ENCODE data around the gene MFSD2B.
A peak's percentile ranks its signal among the peaks of the same experiment; 100 is the strongest.
"Not testable (repeated sequence)": the region's sequence is repeated elsewhere in the genome, so short reads cannot be mapped to it uniquely, and the experiment has no call there.

The MFSD2B gene

DNA sequence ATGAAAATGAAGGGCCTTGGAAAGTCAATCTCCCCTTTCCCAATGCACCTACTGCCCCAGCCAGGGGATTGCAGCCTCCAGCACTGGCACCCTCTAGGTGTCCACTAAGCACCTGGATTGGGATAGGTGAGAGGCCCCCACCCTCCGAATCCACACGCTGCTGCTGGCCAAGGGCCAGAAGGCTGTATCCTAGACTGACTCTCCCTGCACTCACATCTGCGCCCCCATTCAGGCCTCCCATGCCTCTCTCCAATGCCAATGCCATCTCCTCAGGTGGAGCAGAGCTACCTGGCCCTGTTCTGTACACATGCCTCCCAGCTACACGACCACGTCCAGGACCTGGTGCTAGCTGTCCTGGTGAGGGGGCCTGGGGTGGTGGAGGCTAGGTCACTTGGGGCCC is 9.8 kb downstream of the MFSD2B start:
- no peak for DNase-seq (ENCODE audit: low spot score)

DNA sequence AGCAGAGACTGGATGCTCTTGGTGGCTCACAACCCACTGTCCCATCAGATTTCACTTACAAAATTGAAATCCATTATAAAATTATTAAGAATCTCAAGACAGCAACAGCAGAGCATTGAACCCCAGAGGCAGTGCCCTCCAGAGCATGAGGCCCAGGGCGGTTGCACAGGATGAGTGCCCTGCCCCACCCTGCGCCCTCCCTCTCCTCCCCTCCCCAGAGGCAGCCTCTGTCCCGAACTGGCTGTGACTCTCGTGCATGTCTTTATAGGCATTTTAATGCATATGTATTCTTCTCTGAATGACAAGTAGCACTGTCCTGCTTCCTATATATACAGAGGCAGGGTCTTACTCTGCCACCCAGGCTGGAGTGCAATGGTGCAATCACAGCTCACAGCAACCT is 10.4 kb downstream of the MFSD2B start:
- no peak for DNase-seq (ENCODE audit: low spot score)

DNA sequence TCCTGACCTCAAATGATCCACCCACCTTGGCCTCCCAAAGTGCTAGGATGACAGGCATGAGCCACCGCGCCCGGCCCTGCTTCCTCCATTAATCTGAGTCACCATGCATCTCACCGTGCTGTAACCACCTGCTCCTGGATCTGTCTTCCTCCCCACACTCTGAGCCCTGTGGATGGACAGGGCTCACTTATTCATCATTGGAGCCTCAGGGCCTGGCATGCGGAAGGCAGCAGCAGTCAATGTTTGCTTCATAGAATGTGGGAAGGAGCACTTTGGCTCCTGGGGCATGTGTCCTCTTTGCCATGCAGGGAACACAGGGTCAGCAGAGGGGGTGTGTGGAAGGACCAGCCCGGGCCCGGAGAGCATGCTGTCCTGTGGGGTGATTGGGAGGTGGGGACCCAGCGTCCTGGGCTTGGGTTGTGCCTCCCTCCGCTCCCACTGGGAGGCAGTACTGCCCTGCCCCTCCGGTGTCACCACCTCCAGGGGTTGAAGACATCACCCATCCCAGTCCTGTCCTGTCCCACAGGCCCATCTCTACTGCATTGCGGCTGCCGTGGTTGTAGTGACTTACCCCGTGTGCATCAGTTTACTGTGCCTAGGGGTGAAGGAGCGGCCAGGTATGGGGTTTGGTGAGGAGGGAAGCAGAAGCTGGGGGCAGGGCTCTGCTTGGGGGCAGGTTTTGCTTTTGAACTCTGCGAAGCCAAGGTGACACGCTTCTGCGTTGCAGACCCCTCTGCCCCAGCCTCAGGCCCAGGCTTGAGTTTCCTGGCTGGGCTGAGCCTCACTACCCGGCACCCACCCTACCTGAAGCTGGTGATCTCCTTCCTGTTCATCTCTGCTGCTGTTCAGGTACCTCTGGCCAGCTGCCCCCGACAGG is 11.5 kb downstream of the MFSD2B start:
- DNase-seq (ENCODE audit: low spot score), result no peak

DNA sequence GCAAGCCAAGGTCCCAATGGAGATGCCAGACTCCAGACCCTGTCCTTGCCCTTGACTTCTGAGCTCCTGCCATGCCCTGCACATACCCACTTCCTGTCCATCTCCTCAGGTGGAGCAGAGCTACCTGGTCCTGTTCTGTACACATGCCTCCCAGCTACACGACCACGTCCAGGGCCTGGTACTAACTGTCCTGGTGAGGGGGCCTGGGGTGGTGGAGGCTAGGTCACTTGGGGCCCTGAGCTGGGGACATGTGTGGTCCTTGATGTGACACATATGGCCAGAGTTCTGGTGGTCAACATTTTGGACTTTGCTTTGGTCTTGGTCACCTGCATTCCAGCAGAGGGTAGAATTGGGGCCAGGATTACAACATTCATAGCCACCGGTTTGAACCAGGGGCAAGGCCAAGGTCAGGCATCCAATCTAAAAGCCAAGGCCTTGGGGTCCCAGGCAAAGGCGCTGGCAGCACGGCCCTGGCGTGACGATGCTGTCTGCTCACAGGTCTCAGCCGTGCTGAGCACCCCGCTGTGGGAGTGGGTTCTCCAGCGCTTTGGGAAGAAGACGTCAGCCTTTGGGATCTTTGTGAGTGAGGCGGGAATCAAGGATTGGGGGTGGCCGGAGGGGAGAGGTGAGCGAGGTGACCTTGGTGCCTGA is 12.6 kb downstream of the MFSD2B start:
- DNase-seq (ENCODE audit: low spot score), result no peak

DNA sequence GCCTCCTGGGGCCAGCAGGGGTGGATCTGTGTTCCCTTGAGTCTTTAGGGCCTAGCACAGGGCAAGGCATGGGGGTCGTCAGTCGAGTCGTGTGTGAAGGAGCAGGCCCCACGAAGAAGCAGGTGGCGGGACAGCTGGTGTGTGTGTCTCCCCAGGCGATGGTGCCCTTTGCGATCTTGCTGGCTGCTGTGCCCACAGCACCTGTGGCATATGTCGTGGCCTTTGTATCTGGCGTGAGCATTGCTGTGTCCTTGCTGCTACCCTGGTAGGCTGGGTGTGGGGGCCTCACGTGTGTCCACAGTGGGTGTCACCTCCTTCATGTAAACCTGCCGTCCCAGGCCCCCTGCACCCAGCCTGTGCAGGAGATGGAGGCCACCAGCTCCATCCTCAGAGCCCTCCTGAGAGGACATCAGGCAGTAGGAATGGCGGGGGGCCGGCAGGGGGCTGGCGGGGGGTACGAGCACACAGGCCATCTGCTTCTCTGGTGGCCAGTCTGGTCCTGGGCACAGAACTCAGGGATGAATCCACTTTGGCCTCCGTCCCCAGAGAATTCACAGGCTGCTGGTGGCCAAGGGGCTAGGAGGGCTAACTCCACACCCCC is 13.2 kb downstream of the MFSD2B start:
- DNase-seq (ENCODE audit: low spot score), result no peak

DNA sequence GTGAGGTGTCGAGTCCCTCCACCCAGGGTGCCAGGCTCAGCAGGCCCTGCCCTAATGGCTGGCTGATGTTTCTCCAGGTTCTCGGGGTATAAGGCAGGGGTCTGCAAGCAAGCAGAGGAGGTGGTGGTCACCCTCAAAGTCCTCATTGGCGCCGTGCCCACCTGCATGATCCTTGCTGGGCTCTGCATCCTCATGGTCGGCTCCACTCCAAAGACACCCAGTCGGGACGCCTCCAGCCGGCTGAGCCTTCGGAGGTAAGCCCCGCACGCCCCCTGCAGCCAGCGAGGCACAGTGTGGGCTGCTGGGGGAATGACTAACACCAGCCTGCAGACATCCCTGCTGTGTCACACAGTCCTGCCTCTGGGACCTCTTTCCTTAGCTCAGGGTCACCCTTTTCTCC is 14.1 kb downstream of the MFSD2B start:
- DNase-seq (ENCODE audit: low spot score), result no peak

DNA sequence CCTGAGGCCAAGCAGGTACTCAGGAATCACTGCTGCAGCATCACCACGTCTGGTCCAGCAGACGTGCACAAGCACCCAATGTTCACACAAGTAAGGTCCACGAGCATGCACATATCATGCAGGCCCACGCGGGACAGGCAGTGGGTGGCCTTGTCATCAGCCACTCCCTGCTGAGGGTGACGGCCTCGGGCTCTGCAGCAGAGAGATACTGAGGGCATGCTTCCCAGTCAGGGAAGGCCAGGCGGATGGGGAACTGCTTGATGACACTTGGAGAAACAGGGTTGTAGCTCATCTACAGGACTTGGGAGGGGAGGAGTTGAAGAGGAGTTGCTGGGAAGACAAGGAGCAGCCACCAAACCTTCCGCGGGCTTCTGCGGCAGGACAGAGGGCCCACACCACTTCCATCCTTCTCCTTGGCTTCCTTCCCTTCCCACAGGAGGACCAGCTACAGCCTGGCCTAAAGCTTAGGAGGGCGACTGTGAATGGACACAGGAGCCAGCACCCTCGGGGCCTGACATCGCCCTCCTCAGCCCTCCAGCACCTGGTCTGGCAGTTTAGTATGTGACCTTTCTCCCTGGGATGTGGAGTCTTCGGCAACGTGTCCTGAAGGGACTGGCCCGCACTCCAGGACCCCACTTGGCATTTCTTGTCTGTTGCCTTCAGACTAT is 15.2 kb downstream of the MFSD2B start:
- DNase-seq (ENCODE audit: low spot score), result no peak

DNA sequence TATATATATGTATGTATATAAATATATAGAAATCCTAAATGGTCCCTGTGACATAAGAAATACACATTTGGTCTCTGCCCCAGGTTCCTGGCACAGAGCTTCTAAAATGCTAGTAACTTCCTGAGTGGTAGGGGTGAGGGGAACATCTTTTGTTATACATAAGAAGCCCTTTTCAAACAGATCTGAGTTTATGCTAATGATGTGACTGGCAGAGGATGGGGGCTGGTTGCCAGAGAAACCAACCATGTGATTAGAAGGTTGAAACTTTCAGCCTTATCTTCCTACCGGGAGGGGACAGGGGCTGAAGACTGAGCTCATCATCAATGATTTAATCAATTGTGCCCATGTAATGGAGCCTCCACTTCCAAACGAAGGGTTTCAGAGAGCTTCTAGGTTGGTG is 16.3 kb downstream of the MFSD2B start:
- DNase-seq (ENCODE audit: low spot score), result no peak

DNA sequence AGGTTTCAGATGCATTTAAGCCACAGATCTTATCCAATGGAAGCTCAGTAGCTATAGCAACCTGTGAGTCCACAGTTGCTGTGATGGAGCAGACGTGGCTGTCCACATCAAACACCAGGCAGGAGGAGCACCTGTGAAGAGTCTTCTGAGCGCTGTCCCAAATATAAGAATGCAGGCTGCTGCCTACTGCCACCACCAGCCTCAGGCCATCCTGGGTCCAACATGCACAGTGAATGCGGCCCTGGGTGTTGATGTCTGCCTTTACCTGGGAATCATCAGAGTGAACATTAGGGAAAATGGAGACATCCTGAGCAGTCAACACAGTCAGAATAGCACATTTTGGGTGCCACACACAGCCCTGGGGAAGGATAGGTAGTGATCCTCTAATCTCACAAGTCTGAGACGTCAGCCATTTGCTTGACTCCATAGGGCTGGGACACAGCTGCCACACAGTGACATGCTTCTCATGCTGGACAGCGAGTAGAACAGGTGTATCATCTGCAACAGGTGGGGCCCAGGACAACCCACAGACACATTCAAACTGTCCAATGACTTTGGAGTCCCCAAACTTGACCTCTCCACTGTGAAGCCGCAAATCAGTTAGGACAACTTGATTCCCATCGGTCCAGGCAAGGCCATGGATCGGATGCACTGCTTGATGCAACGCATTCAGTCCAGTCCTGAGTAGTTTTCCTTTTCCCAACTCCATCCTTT is 29.1 kb downstream of the MFSD2B start:
- DNase-seq (ENCODE audit: low spot score), result no peak

DNA sequence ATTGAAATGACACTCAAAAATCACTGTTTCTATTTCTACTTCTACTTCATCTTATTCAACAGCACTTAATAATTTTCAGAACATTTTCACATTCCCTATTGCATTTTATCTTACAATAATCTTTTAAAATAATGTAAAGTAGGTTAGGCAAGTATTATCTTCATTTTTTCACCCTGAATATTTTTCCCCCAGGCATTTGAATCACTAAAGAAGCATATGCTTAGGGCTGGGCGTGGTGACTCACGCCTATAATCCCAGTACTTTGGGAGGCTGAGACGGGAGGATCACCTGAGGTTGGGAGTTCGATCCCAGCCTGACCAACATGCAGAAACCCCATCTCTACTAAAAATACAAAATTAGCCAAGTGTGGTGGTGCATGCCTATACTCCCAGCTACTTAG is 30.6 kb downstream of the MFSD2B start:
- no peak for DNase-seq (ENCODE audit: low spot score)

DNA sequence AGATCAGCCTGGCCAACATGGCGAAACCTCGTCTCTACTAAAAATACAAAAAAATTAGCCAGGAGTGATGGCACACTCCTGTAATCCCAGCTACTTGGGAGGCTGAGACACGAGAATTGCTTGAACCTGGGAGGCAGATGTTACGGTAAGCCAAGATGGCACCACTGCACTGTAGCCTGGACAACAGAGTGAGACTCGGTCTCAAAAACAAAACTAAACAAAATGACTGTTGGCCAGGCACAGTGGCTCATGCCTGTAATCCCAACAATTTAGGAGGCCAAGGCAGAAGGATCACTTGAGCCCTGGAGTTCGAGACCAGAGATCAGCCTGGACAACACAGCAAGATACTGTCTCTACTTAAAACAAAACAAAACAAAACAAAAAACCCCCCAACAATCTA is 33.2 kb downstream of the MFSD2B start:
- not testable (repeated sequence) for DNase-seq (ENCODE audit: low spot score)

DNA sequence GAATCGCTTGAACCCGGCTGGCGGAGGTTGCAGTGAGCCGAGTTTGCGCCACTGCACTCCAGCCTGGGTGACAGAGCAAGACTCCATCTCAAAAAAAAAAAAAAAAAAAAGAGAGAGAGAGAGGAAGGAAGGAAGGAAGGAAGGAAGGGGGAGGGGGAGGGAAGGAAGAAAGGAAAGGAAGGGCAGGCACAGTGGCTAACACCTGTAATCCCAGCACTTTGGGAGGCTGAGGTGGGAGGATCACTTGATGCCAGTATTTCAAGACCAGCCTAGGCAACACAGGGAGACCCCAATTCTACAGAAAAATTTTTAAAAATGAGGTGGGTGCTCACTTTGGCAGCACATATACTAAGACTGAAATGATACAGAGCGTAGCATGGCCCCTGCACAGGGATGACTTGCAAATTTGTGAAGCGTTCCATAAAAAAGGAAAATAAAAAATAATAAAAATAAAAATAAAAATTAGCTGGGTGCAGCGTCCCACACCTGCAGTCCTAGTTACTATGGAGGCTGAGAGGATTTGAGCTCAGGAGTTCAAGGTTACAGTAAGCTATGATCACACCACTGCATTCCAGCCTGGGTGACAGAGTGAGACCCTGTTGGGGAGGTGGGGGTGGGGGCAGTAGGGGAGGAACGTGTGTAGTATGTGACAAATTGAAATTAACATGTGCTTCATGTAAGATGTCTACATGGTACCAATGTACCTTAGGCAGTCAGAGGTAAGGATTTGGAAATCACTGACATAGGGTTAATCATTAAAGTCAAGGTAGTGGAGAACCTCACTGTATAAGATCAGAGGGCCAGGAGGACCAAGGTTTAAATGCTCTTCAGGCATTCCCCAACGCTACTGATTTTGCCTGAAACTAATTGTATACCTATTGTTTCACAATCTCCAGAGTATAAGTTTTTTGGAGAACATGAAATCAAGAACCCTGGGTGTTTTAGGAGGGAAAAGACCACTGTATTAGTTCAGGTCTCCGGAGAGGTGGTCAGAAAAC is 35.9 kb downstream of the MFSD2B start:
- no peak for DNase-seq (ENCODE audit: low spot score)

DNA sequence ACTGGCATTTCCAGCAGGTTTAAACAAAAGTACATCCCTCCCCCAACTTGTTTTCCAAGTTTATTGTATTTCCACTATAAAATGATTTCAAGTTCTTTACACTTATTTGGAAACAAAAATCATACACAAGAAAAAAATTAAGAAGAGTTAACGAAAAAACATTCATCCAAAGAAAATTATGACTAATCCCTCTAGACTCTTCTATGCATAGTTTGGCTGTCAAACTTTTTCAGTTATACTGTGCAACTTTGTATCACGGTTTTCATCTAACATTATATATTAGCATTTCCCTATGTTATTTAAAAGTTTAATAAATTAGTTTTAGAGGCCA is 36.7 kb downstream of the MFSD2B start:
- DNase-seq (ENCODE audit: low spot score), result no peak

DNA sequence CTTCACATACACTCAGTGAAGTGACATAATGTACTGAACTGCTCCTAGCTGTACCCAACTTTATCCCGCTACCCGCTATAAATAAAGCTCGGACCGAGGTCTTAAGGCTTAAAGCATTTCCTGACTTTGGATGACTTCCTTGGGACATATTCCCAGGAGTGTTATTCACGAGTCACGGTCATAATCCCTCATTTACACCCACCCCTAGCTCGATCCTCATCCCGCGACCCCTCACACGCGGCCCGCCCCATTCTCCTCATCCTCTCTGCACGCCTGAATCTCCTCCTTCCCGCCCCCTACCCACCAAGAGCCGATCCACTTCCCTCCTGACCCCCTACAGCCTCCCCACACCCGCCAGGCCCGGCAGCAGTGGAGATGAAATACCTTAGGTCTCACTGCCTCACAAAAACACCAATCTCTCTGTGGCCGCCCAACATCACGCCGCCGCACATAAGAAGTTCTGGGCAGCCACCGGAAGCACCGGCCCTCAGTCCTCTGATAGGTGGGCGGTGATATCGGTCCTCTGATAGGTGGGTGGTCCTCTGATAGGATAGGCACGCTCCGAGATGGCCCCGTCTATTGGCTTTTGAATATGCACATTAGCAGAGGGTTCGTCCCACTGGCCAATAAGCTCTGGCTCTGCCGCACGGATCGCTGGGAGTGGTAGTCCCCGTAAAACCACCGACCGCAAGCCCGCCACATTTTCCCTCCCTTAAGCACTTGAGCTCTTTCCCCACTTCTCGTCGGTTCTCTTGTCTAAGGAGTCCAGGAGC is 37.2 kb downstream of the MFSD2B start, which contains the start of gene WDCP:
Gene WDCP, minus strand, starts transcription at position 462 of the 773 bp plus-strand sequence. CDS start 7,897 bp downstream, outside the sequence.
- DNase-seq (ENCODE audit: low spot score), result peak; percentile 99

DNA sequence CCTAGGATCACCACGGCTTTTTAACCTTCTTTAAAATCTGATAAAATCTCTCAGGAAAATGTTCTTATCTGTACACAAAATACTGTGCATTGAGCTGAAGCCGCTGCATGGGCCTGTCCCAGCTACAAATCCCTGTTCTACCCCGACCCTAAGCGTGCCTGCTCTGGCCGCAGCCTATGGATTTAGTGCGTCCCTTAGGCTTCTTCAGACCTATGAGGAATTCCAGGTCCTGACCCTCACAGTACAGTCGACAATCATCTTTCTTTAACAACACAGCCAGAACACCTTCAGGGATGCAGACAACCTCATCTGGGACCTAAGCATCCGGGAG is 37.8 kb downstream of the MFSD2B start:
- DNase-seq (ENCODE audit: low spot score), result no peak

DNA sequence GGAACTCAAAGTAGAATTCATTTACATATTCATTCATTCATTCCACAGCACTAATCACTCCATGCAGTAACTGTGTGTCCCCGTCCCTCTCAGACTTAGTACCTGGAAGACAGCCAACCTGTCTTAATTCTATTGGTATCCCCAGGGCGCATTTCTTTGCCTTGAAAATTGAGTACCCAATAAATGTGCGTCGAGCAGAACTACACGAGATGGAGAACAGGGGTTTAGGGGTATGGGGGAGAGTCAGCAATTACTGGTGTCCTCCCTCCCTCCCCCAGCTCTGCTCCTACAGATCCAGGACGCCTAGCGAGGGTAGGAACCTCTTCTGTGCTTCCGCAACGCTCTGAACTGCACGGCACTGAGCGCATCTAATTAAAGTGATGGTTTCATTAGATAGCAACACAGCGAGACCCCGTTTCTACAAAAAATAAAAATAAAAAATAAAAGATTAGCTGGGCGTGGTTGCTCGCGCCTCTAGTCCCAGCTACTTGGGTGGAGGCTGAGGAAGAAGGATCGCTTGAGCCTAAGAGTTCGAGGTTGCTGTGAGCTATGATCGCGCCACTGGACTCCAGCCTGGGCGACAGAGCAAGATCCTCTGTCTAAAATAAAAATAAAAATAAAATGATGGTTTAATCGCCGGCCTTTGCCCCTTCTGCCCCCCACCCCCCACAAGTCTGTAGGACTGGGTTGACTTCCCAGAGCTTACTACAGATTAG is 39.0 kb downstream of the MFSD2B start:
- no peak for DNase-seq (ENCODE audit: low spot score)

DNA sequence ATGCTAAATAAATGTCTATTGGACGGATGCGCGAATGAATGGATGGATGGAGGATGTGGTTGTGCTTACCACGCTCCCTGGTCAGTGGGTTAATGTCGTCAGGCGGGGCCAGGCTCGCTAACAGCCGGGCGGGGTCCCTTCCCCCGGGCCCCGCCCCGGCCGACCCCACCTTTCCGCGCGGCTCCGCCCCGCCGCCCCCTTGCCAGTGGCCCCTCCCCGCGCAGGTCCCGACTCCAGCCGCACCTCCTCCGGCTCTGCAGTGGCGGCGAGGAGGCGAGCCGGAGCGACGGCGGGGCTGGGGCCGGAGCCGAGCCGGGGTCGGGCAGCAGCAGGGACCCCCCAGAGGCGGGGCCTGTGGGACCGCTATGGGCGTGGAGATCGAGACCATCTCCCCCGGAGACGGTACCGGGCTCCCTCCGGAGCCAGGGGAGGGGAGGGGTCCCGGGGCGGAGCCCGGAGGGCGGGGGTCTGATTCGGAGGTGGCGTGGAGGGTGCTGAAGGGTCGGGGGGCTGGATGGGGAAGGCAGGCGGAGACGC is 39.7 kb downstream of the MFSD2B start, which contains the start of gene FKBP1B:
Gene FKBP1B, plus strand, starts transcription at position 257 of the 537 bp plus-strand sequence. Its CDS starts 109 bp downstream, at position 366.
- DNase-seq (ENCODE audit: low spot score), result no peak

DNA sequence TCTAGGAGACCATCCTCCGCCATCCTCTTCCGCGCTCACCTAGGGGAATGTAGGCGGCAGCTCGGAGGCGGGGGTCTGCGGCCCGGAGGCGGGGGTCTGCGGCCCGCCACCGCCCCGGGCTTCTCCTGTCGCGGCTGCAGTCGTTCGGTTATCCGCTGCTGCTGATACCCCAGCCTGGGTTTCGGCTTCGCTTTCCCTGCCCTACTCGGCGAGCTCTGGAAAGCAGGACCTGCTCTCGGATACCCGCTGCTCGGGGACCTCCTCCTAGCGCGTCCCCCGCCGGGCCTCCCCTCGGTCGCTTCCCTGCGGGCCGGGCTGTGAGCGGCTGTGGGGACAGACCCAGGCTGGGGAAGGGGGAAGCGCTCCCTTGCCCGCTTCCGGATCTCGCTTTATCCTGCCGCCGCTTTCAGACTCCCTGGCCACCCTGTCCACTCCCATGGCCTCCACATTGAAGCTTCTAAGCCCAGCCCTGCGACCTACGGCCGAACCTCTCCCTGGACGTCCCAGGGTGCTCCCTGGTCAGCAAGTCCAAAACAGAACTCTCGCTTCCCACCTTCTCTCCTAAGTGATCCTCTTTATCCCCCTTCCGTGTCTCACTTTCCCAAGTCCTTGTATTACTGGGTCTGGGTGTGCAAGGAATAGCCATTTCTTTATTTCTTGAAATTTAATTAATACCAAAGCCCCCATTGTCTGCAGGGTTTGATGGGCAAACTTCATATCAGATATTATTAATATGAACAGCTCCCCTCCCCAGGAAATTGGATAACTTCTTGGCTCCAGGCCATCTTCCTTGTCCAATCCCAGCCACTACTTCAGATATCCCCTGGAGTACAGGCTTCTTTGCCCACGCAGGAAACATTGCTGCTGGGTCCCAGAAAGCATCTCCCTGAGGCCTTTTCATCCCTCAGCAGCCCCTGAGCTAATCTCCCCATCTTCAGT is 40.4 kb downstream of the MFSD2B start:
- no peak for DNase-seq (ENCODE audit: low spot score)

All from pons (tissue), 1 donor.